DOHH2 (cell line): ENCODE results near the gene OR13G1.

Experiments
- EZH2phosphoT487 ChIP-seq: fragments of 200-600 bp; sonication (generic); IDR thresholded peaks from 2 replicates; pipeline ENCODE4 v1.6.1; 2017; ENCODE audit warnings: borderline replicate concordance, mild to moderate bottlenecking, antibody characterized with exemption, low read length, moderate library complexity, mixed read lengths
- TF ChIP-seq, protein P1 (sequence below): fragments of 200-600 bp; sonication (generic); IDR thresholded peaks from one replicate; pipeline ENCODE4 v1.5.1; 2014; ENCODE audit warnings: antibody characterized with exemption, mild to moderate bottlenecking, low read depth, low read length; ENCODE audit not compliant: poor library complexity, severe bottlenecking

DNA sequence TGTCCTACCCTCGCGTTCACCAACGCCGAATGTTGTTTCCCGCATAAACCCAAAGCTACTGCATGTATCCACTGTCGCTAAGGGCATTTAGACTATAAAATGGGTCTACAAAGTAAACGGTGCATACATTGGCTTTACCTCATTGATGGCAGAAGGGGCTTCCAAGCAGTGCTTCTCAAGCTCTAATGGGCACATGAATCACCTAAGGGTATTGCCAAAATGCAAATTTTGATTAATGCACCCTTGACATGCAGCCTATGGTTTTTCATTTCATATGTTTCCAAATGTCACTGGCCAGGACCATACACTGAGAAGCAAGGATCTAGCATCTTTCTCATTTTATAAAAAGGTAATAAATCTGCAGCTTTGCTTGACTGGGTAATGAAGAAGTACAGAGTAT is 34.2 kb upstream of the OR13G1 start:
- TF ChIP-seq, protein P1, sequence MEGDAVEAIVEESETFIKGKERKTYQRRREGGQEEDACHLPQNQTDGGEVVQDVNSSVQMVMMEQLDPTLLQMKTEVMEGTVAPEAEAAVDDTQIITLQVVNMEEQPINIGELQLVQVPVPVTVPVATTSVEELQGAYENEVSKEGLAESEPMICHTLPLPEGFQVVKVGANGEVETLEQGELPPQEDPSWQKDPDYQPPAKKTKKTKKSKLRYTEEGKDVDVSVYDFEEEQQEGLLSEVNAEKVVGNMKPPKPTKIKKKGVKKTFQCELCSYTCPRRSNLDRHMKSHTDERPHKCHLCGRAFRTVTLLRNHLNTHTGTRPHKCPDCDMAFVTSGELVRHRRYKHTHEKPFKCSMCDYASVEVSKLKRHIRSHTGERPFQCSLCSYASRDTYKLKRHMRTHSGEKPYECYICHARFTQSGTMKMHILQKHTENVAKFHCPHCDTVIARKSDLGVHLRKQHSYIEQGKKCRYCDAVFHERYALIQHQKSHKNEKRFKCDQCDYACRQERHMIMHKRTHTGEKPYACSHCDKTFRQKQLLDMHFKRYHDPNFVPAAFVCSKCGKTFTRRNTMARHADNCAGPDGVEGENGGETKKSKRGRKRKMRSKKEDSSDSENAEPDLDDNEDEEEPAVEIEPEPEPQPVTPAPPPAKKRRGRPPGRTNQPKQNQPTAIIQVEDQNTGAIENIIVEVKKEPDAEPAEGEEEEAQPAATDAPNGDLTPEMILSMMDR: no peak
- no peak for TF ChIP-seq EZH2phosphoT487
